Measurements from ENCODE around the gene SAFB.

Gene SAFB

GRCh38 chr19:5671600-5671999 is 48.7 kb downstream of the SAFB start:
- DNase-seq = no peak

- no peak for DNase-seq
These were observed 50.0 kb downstream of the SAFB start for GRCh38 chr19:5672708-5673459.

DNA sequence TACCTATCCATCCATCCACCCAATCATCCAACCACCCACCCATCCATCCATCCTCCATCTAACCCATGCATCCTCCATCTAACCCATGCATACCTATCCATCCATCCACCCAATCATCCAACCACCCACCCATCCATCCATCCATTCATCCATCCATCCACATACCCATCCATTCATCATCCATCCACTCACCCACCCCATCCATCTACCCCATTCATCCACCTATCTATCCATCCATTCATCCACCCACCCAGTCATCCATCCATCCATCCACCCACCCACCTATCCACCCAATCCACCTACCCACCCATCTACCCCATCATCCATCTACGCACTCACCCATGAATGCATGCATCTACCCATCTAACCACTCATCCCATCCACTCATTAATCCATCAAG is 50.9 kb downstream of the SAFB start:
- DNase-seq = no peak

DNA sequence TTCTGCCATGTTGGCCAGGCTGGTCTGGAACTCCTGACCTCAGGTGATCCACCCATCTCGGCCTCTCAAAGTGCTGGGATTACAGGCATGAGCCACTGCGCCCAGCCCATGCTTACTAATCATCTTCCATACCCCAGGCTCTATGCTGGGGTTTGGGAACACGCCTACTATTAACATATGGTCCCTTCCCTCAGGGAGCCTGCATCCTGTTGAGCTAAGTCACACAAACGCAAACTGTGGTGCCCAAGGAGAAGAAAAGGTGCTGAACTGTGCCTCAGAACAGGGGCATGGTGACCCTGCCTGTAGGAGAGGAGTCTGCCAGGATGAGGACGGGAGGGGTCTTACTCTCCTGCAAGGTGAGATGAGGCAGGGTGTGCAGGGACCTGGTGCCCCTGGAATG is 51.8 kb downstream of the SAFB start:
- no peak for DNase-seq

DNA sequence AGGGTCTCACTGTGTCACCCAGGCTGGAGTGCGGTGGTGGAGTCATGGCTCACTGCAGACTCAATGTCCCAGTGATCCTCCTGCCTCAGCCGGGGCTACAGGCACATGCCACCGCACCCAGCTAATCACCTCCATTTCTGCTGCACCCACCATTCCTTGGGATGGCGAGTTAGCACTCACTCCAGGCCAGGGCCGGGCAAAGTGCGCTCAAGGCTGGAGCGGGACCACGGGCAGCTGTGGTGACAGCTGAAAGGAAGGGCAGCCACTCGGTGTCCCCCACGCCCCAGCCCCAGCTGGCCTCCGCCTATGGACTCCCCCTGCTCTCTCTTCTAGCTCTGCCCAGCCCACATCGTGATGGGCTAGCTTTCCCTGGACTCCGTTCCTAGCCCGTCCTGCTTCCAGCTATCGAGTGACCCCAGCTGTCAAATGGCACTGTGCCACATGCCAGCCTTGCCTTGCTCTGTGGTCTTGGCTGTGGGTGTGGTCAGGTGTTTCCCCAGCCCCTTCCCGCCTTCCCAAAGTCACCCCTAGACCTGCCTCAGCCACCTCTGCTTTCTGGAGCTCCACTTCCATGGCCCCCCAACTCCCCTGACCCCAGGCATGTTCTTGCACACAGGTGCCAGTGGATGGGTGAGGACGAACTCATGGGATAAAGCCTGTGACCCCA is 53.4 kb downstream of the SAFB start:
- no peak for DNase-seq

- no peak for DNase-seq
These were observed 53.9 kb downstream of the SAFB start for GRCh38 chr19:5676772-5677105.

DNA sequence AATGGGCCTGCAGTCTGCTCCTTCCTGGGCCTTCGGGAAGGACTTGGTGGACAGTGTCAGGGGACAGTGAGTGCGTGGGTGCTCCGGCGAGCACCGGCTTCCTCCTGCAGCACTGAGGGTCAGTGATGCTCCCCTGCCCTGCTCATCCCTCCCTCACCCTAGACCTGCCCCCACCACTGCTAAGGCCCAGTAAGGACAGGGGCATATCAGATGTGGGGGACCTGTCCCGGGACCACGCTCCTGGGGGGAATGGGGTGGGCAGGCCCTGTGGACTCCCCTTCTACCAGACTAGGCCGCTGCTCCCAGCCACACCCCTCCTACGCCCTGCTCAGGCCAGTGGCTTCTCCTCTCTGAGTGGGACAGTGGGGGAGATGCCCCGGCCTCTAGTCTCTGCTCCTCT is 54.3 kb downstream of the SAFB start:
- no peak for DNase-seq

DNA sequence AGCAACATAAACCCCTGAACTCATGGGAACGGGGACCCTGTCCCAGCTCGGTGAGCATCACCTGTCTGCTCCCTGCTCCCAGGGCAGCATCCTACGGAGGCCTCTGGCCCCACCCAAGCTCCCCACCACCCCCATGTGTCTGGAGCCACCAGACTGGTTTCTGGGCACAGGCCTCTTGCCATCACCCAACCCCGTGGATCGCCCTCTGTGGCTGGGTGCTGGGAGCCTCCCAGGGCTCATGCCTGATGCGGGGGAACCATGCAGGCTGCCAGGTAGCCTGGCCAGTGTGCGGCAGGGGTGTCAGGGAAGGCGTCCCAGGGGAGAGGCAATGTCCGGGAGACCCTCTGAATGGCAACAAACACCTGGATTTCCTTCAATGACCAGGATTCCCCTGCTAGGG is 54.7 kb downstream of the SAFB start:
- DNase-seq = no peak

GRCh38 chr19:5678071-5678718 is 55.3 kb downstream of the SAFB start:
- DNase-seq = no peak

- DNase-seq = no peak
These were observed 56.6 kb downstream of the SAFB start for GRCh38 chr19:5679289-5680083.

DNA sequence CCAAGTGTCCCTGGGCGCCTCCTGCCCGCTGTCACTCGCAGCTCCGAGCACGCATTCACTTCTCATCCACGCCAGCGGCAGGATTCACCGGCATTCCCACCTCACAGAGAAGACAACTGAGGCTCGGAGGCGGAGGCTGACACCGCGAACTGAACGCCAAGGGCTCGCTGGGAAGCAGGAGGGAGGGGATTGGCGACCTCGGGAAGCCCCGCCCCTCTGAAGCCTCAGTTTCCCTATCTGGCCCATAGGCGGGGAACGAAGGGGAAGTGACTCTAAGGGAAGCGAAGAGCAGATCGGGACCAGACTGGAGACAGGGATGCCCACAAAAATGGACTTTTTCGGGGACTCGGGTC is 57.2 kb downstream of the SAFB start:
- no peak for DNase-seq

GRCh38 chr19:5680437-5681368 is 57.8 kb downstream of the SAFB start, which contains the start of the genes HSD11B1L and MICOS13:
HSD11B1L (plus strand) TSS chr19:5681027; CDS start chr19:5684833, 3,806 bp downstream.
MICOS13 (minus strand) TSS chr19:5680516; CDS start chr19:5680486, 30 bp downstream.
- DNase-seq = peak; percentile 88

- DNase-seq = no peak
These were observed 58.7 kb downstream of the SAFB start for GRCh38 chr19:5681391-5682106.

DNA sequence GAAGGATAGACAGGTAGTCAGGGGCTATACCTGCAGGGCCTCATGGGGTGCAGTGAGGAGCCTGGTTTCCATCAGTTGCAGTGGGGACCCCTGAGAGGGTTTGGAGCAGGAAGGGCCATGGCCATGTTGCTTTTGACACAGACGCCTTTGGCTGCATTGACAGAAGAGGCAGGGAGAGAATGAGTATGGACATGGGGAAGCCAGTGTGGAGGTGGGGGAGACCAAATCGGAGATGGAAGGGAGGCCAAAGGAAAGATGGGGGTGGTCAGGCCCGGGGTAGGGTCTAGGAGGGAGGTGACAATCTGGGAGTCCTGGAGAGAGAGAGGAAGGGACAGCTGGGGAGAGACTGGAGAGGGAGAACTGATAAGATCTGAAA is 59.2 kb downstream of the SAFB start:
- no peak for DNase-seq

- no peak for DNase-seq
These were observed 60.4 kb downstream of the SAFB start for GRCh38 chr19:5683177-5683886.

DNA sequence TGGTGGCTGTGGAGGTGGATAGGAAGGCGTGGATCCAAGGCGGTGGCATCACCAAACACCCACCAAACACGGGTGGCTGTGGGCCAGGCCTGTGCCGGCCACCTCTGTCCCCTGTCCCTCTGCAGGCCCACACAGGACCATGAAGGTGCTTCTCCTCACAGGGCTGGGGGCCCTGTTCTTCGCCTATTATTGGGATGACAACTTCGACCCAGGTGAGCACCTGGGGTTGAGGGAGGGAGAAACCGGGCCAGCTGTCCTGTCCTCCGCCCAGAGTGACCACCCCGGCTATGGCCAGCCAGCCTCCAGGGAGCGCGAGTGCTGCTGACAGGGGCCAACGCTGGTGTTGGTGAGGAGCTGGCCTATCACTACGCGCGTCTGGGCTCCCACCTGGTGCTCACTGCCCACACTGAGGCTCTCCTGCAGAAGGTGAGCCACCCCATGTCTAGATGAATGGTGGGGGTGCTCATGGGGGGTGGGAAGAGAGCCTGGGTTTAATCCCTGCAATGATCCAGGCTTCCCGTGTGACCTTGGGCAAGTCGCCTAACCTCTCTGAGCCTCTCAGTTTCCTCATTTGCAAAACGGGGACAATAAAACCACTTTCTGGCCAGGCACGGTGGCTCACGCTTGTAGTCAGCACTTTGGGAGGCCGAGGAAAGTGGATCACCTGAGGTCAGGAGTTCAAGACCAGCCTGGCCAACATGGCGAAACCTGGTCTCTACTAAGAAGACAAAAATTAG is 62.0 kb downstream of the SAFB start:
- no peak for DNase-seq

GRCh38 chr19:5686326-5686646 is 63.4 kb downstream of the SAFB start:
- DNase-seq = no peak

- peak; percentile 59 for DNase-seq
These were observed 63.9 kb downstream of the SAFB start for GRCh38 chr19:5686647-5687359.

DNA sequence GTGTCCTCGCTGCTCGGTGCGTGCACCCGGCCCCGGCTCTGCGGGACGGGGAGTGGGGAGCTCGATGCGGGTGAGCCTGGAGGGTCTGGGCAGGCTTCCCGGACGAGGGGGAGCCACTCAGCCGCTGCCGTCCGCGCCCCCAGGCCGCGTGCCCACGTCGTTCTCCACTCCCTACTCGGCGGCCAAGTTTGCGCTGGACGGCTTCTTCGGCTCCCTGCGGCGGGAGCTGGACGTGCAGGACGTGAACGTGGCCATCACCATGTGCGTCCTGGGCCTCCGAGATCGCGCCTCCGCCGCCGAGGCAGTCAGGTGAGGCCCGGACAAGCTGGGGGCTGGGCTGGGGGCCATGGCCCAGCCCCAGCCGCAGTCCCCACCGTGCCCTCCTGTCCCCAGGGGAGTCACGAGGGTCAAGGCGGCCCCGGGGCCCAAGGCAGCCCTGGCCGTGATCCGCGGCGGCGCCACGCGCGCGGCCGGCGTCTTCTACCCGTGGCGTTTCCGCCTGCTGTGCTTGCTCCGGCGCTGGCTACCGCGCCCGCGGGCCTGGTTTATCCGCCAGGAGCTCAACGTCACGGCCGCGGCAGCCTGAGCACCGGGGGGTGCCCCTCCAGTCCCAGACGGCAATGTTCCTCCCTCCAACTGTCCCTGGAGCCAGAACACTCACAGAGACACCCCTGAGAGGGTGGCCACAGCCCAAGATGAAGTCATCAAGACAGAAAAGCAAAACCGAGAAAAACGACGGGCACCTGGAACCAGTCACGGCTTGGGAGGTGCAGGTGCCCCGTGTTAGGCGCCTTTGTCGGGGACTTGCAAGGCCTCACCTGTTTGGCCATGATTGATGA is 64.7 kb downstream of the SAFB start:
- no peak for DNase-seq
